Tongue (tissue), 2 donors: ENCODE measurements around the gene NECTIN1. TPM values are rescaled to one million over a fixed set of nuclear protein-coding genes. Genes with fewer than 3 reads are reported as not detected.

ENCODE experiments used
- DNase-seq: peaks from one replicate; pipeline ENCODE4 v3.0.0-alpha.2; 2015
- total RNA-seq: library from RNA; depleted of rRNA; stranded (reverse); fragments of >200 nt; gene quantifications from one replicate; pipeline ENCODE4 v1.2.3, GENCODE V29; 2014

The NECTIN1 gene
- total RNA-seq, 1 donor from 2014 or later: 32.4 TPM

- DNase-seq: peak; percentile 58
Measured at GRCh38 chr11:119729951-119730613, 1.1 kb upstream of the NECTIN1 start.

- DNase-seq: no peak
Measured at GRCh38 chr11:119729581-119729927, 554 bp upstream of the NECTIN1 start.

GRCh38 chr11:119728211-119728626 lies 781 bp downstream of the NECTIN1 start:
- DNase-seq: no peak

- DNase-seq: peak; percentile 71
Measured at GRCh38 chr11:119727523-119728151, 1.4 kb downstream of the NECTIN1 start.

GRCh38 chr11:119726585-119727522 lies 2.1 kb downstream of the NECTIN1 start:
- no peak for DNase-seq

GRCh38 chr11:119726150-119726553 lies 2.8 kb downstream of the NECTIN1 start:
- no peak for DNase-seq

- DNase-seq: no peak
Measured at GRCh38 chr11:119724956-119725355, 4.0 kb downstream of the NECTIN1 start.

GRCh38 chr11:119723952-119724325 lies 5.1 kb downstream of the NECTIN1 start:
- no peak for DNase-seq

GRCh38 chr11:119723243-119723951 lies 5.6 kb downstream of the NECTIN1 start:
- DNase-seq: no peak

GRCh38 chr11:119722281-119722794 lies 6.7 kb downstream of the NECTIN1 start:
- DNase-seq: no peak

- DNase-seq: peak; percentile 64
Measured at GRCh38 chr11:119721129-119722120, 7.6 kb downstream of the NECTIN1 start.

- DNase-seq: no peak
Measured at GRCh38 chr11:119720311-119720913, 8.6 kb downstream of the NECTIN1 start.

- DNase-seq: no peak
Measured at GRCh38 chr11:119717839-119718534, 11.0 kb downstream of the NECTIN1 start.

GRCh38 chr11:119716582-119717498 lies 12.2 kb downstream of the NECTIN1 start:
- DNase-seq: no peak

GRCh38 chr11:119714590-119714989 lies 14.4 kb downstream of the NECTIN1 start:
- no peak for DNase-seq

- no peak for DNase-seq
Measured at GRCh38 chr11:119714189-119714588, 14.8 kb downstream of the NECTIN1 start.

- DNase-seq: no peak
Measured at GRCh38 chr11:119713359-119714040, 15.5 kb downstream of the NECTIN1 start.
